WERI-Rb-1 (cell line): Measurements from ENCODE around the gene SLC27A6.

Source experiments
- DNase-seq: peaks from one replicate; pipeline ENCODE4 v3.0.0-alpha.2; 2020
- H3K27ac ChIP-seq: fragments of 250-450 bp; sonication (Bioruptor Pico); 2 replicates; pipeline ENCODE4 v1.5.1; 2020; ENCODE audit warnings: mild to moderate bottlenecking, moderate library complexity
- H3K27me3 ChIP-seq: fragments of 250-450 bp; sonication (Bioruptor Pico); 2 replicates; pipeline ENCODE4 v1.5.1; 2021; ENCODE audit warnings: mild to moderate bottlenecking, low read depth, moderate library complexity; ENCODE audit not compliant: insufficient read depth, severe bottlenecking
- H3K36me3 ChIP-seq: fragments of 250-450 bp; sonication (Bioruptor Pico); 2 replicates; pipeline ENCODE4 v1.5.1; 2020; ENCODE audit warnings: mild to moderate bottlenecking, moderate library complexity
- H3K4me3 ChIP-seq: 2 replicates; pipeline ENCODE4 v1.5.1; 2011; ENCODE audit warnings: low read depth, mild to moderate bottlenecking, control low read depth, low read length
- H3K9me3 ChIP-seq: fragments of 250-450 bp; sonication (Bioruptor Pico); 2 replicates; pipeline ENCODE4 v1.5.1; 2021; ENCODE audit warnings: mild to moderate bottlenecking, moderate library complexity; ENCODE audit not compliant: severe bottlenecking
- TF ChIP-seq, protein P1 (sequence below): IDR thresholded peaks from 2 replicates; pipeline ENCODE4 v1.5.1; 2011; ENCODE audit warnings: low read depth, mild to moderate bottlenecking, control low read depth, inconsistent platforms, low read length

Gene SLC27A6

DNA sequence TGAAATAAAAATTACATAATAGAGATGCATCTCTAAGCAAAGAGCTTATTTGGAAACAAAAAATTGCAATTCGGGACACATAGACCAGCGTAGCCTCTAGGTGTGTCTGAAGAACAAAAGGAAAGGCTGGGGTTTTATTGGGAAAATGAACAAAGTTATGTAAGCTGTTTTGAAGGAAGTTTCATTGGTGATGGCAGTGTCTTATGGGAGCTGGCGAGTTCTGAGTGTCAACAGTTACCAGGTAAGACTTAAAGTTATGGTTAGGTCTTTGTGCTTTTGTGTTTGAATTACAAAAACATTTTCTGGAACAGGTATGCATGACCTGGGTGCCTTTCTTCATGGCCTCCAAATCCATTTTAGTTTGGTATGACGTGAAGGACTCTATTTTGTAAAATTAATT lies 48.9 kb downstream of the SLC27A6 start:
- Histone ChIP-seq H3K4me3 (no peak overlapping the region), H3K27ac (no peak overlapping the region), H3K27me3 (no peaks in the 10 kb centered on the region), H3K9me3 (no peaks in the 10 kb centered on the region), H3K36me3 (no peaks in the 10 kb centered on the region; the same call in 1 of the 2 replicates)
- no peak for DNase-seq
- TF ChIP-seq, protein P1, sequence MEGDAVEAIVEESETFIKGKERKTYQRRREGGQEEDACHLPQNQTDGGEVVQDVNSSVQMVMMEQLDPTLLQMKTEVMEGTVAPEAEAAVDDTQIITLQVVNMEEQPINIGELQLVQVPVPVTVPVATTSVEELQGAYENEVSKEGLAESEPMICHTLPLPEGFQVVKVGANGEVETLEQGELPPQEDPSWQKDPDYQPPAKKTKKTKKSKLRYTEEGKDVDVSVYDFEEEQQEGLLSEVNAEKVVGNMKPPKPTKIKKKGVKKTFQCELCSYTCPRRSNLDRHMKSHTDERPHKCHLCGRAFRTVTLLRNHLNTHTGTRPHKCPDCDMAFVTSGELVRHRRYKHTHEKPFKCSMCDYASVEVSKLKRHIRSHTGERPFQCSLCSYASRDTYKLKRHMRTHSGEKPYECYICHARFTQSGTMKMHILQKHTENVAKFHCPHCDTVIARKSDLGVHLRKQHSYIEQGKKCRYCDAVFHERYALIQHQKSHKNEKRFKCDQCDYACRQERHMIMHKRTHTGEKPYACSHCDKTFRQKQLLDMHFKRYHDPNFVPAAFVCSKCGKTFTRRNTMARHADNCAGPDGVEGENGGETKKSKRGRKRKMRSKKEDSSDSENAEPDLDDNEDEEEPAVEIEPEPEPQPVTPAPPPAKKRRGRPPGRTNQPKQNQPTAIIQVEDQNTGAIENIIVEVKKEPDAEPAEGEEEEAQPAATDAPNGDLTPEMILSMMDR = no peak

DNA sequence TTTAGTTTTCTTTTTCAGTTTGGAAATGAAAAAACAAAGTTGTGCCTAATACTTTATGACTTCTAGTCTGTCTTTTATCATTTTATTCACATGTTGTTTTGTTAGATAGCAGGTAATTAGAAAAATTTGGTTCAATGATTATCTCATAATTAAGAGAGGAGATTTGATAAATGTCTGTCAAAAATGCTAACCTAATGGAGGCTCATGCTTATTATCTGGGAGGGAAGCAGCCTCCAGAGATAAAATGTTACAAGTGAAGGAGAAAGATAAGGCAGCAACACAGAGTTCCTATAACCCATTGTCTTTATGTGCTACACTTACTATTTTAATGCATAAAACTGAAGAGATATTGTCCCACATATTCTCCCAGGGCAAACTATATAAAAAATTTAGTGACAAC lies 53.5 kb downstream of the SLC27A6 start:
- Histone ChIP-seq H3K9me3 (no peaks in the 10 kb centered on the region), H3K36me3 (no peaks in the 10 kb centered on the region; the same call in 1 of the 2 replicates)
- no peak for DNase-seq

GRCh38 chr5:129019401-129019908 lies 54.2 kb downstream of the SLC27A6 start:
- no peak for DNase-seq
- no peak overlapping the region for H3K27ac ChIP-seq
- no peaks in the 10 kb centered on the region; the same call in 1 of the 2 replicates for H3K36me3 ChIP-seq
- no peaks in the 10 kb centered on the region for H3K27me3 ChIP-seq
- H3K9me3 ChIP-seq = no peaks in the 10 kb centered on the region
- TF ChIP-seq, protein P1 = no peak
- no peak overlapping the region for H3K4me3 ChIP-seq

More for the DNA sequence above, 53.5 kb downstream of the SLC27A6 start:
- Histone ChIP-seq H3K27ac (no peak overlapping the region), H3K27me3 (no peaks in the 10 kb centered on the region), H3K4me3 (no peak overlapping the region)
- TF ChIP-seq, protein P1 = no peak

DNA sequence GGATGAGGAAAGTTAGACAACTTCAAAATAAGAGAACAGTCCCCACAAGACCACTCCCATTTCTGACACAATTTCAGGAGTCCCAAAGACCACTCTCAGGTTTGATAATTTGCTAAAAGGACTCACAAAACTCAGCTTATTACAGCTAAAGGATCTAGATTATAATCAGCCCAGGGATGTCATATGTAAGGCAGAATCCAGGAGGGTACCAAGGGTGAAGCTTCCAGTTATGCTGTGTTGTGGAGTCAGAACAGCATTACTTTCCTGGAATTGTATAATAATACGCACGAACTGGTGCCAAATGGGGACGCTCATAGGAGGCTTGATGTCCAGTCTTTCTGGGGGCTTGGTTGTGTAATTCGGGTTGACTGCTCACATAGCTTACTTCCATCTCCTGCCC lies 55.4 kb downstream of the SLC27A6 start:
- Histone ChIP-seq H3K27me3 (no peaks in the 10 kb centered on the region), H3K36me3 (no peaks in the 10 kb centered on the region; the same call in 1 of the 2 replicates), H3K9me3 (no peaks in the 10 kb centered on the region), H3K27ac (no peak overlapping the region), H3K4me3 (no peak overlapping the region)
- TF ChIP-seq, protein P1 = no peak
- DNase-seq = no peak

- TF ChIP-seq, protein P1 = no peak
- Histone ChIP-seq H3K36me3 (no peaks in the 10 kb centered on the region; the same call in 1 of the 2 replicates), H3K27ac (no peak overlapping the region), H3K27me3 (no peaks in the 10 kb centered on the region), H3K9me3 (no peaks in the 10 kb centered on the region), H3K4me3 (no peak overlapping the region)
- no peak for DNase-seq
Observed at GRCh38 chr5:129021744-129022143, 56.5 kb downstream of the SLC27A6 start.

- H3K27ac ChIP-seq = no peak overlapping the region
- DNase-seq = no peak
- no peaks in the 10 kb centered on the region for H3K9me3 ChIP-seq
- H3K4me3 ChIP-seq = no peak overlapping the region
- H3K27me3 ChIP-seq = no peaks in the 10 kb centered on the region
- TF ChIP-seq, protein P1 = no peak
- no peaks in the 10 kb centered on the region; the same call in 1 of the 2 replicates for H3K36me3 ChIP-seq
Observed at GRCh38 chr5:129022599-129022998, 57.3 kb downstream of the SLC27A6 start.
